MM.1S (cell line): Measurements from ENCODE around the gene SCNN1B.

Experiments
- CTCF ChIP-seq: fragments of 300-600 bp; sonication (generic); IDR thresholded peaks from 2 replicates; pipeline ENCODE4 v1.5.1; 2016; ENCODE audit warnings: antibody characterized with exemption, low read length, mixed read lengths
- EZH2 ChIP-seq: fragments of 300-600 bp; sonication (generic); optimal IDR thresholded peaks from 2 replicates; pipeline ENCODE3; 2017; ENCODE audit warnings: low read depth, mild to moderate bottlenecking, antibody characterized with exemption, low read length, mixed read lengths

- TF ChIP-seq CTCF (no peak), EZH2 (no peak)
Observed at GRCh38 chr16:23408823-23409298, 106.8 kb downstream of the SCNN1B start.
